PC-3 (cell line): ENCODE results near the gene UTF1. TPM values are rescaled to one million over a fixed set of nuclear protein-coding genes. Genes with fewer than 3 reads are reported as not detected.
"Not testable (repeated sequence)": the region's sequence is repeated elsewhere in the genome, so short reads cannot be mapped to it uniquely, and the experiment has no call there.

Source experiments
- ATAC-seq: fragments of 200-7000 bp; cut with Tn5 transposase; 2 replicates; pipeline ENCODE4 v1.9.1; 2020; ENCODE audit warnings: mild to moderate bottlenecking, moderate library complexity
- BruUV-seq: library from RNA; stranded (reverse); fragments of 400-500 nt; replicated peaks from 2 replicates; lab custom pipeline; 2021; lab: Mats Ljungman, UMichigan
- CTCF ChIA-PET: fragments of 300-600 bp; sonication (Branson Sonifier 250); formaldehyde crosslinking; loops from one replicate; lab custom pipeline; 2022; ENCODE audit warnings: antibody characterized with exemption; lab: Charles Lee
- POLR2A ChIA-PET: fragments of 300-600 bp; sonication (Branson Sonifier 250); formaldehyde crosslinking; loops from one replicate; lab custom pipeline; 2022; ENCODE audit warnings: antibody characterized with exemption; ENCODE audit not compliant: unreplicated experiment; lab: Charles Lee
- DNase-seq: peaks from one replicate; pipeline ENCODE4 v3.0.0-alpha.2; 2015
- H2AFZ ChIP-seq: fragments of 300-600 bp; sonication (generic); 2 replicates; pipeline ENCODE4 v1.6.0; 2016; ENCODE audit warnings: antibody characterized with exemption, low read length
- H3F3A ChIP-seq: fragments of 300-600 bp; sonication (generic); one replicate; pipeline ENCODE4 v1.6.0; 2017; ENCODE audit warnings: antibody characterized with exemption, low read length, control low read depth, mild to moderate bottlenecking; ENCODE audit not compliant: unreplicated experiment
- H3K27ac ChIP-seq: fragments of 300-600 bp; sonication (generic); 2 replicates; pipeline ENCODE4 v1.5.1; 2016; ENCODE audit warnings: mild to moderate bottlenecking, low read length
- H3K27me3 ChIP-seq: fragments of 300-600 bp; sonication (generic); 2 replicates; pipeline ENCODE4 v1.6.1; 2016; ENCODE audit warnings: low read length, mixed read lengths
- H3K36me3 ChIP-seq: fragments of 300-600 bp; sonication (generic); 2 replicates; pipeline ENCODE4 v1.6.1; 2016; ENCODE audit warnings: low read depth, mixed run types, low read length, mixed read lengths
- H3K4me1 ChIP-seq: fragments of 300-600 bp; sonication (generic); 2 replicates; pipeline ENCODE4 v1.5.1; 2016; ENCODE audit warnings: low read length; ENCODE audit not compliant: insufficient read depth
- H3K4me2 ChIP-seq: fragments of 300-600 bp; sonication (generic); 2 replicates; pipeline ENCODE4 v1.6.0; 2016; ENCODE audit warnings: low read length
- H3K4me3 ChIP-seq: fragments of 300-600 bp; sonication (generic); 2 replicates; pipeline ENCODE4 v1.5.1; 2016; ENCODE audit warnings: mild to moderate bottlenecking, low read length, mixed read lengths
- H3K79me2 ChIP-seq: fragments of 300-600 bp; sonication (generic); 2 replicates; pipeline ENCODE4 v1.6.1; 2017; ENCODE audit warnings: low read length, mixed read lengths
- H3K9ac ChIP-seq: fragments of 300-600 bp; sonication (generic); 2 replicates; pipeline ENCODE4 v1.6.0; 2016; ENCODE audit warnings: mild to moderate bottlenecking, low read length
- H3K9me2 ChIP-seq: fragments of 300-600 bp; sonication (generic); replicated peaks from 2 replicates; pipeline ENCODE4 v1.6.1; 2016; ENCODE audit warnings: mixed run types, low read length, mixed read lengths
- H3K9me3 ChIP-seq: fragments of 300-600 bp; sonication (generic); 2 replicates; pipeline ENCODE4 v1.6.1; 2016; ENCODE audit warnings: low read length, mixed read lengths
- H4K20me1 ChIP-seq: fragments of 300-600 bp; sonication (generic); 2 replicates; pipeline ENCODE4 v1.6.1; 2016; ENCODE audit warnings: low read length, mixed read lengths
- CTCF ChIP-seq: fragments of 300-600 bp; sonication (generic); conservative IDR thresholded peaks from 2 replicates; pipeline ENCODE4 v1.5.1; 2017; ENCODE audit warnings: antibody characterized with exemption, low read depth, mild to moderate bottlenecking, low read length
- EZH2 ChIP-seq: fragments of 300-600 bp; sonication (generic); IDR thresholded peaks from one replicate; pipeline ENCODE4 v1.6.1; 2017; ENCODE audit warnings: antibody characterized with exemption, mild to moderate bottlenecking, low read length; ENCODE audit not compliant: unreplicated experiment
- EZH2phosphoT487 ChIP-seq: fragments of 300-600 bp; sonication (generic); IDR thresholded peaks from 2 replicates; pipeline ENCODE4 v1.6.1; 2018; ENCODE audit warnings: mild to moderate bottlenecking, antibody characterized with exemption, low read length, borderline replicate concordance
- intact Hi-C: fragments of 100-400 bp; cut with micrococcal nuclease; formaldehyde crosslinking; loops from 2 replicates; pipeline ENCODE4 v1.9.0; 2023
- total RNA-seq: library from RNA; depleted of rRNA; stranded (reverse); fragments of >200 nt; gene quantifications from 2 replicates; pipeline ENCODE4 v1.2.3, GENCODE V29; 2014

The UTF1 gene
- total RNA-seq, 1 experiment from 2014 or later, result not detected

DNA sequence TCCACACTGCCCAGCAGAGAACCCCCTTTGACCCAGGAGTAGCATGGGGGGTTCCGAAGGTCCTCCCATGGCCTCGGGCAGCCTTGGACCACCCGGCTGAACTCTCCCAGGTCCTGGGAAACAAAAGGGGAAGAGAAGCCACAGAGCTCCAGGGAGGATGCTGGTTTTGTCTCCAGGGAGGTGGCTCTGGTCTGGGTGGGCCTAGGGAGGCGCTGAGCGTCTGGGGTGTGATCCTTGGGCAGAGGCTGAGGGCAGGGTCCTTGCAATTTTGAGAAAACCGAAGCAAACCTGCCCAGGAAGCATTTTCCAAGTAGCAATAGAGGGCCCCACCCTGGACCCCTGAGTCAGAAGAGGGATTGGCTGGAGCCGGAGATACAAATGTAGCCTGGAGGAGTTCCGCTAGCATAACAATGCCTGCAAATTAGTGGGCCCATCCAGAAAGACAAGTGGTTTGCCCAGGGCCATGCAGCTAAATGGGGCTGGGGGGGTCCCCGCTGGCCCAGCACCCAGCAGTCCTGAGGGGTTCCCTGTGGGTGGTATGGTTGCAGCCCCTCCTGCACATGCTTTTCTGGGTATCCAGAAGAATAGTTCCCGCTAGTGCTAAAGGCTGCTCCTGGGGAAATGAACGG is 2.0 kb downstream of the UTF1 start:
- no peak for ATAC-seq
- peaks cover 13% of the 10 kb centered on the region for H3K27me3 ChIP-seq

GRCh38 chr10:133234796-133235195 is 4.8 kb downstream of the UTF1 start:
- BruUV-seq, result not testable (repeated sequence)

More for the DNA sequence above, 2.0 kb downstream of the UTF1 start:
- no peaks in the 10 kb centered on the region for H3K79me2 ChIP-seq
- H3K36me3 ChIP-seq, result no peaks in the 10 kb centered on the region
- H3F3A ChIP-seq, result no peaks in the 10 kb centered on the region
- TF ChIP-seq CTCF (no peak), EZH2 (no peak), EZH2phosphoT487 (no peak)
- intact Hi-C loops, result no loop called here
- no peak overlapping the region for H3K27ac ChIP-seq
- H3K9ac ChIP-seq, result no peak overlapping the region
- no TSS peak for BruUV-seq
- no peak overlapping the region for H3K4me3 ChIP-seq
- H2AFZ ChIP-seq, result no peak overlapping the region
- H4K20me1 ChIP-seq, result no peaks in the 10 kb centered on the region
- DNase-seq, result no peak
- no peaks in the 10 kb centered on the region for H3K4me1 ChIP-seq
- POLR2A ChIA-PET, result no interaction called here
- H3K4me2 ChIP-seq, result no peak overlapping the region
- CTCF ChIA-PET, result no interaction called here
- H3K9me2 ChIP-seq, result no peaks in the 10 kb centered on the region
- H3K9me3 ChIP-seq, result no peaks in the 10 kb centered on the region

GRCh38 chr10:133235265-133235855 is 5.3 kb downstream of the UTF1 start:
- intact Hi-C loops, result no loop called here
- Histone ChIP-seq H3K9me3 (no peaks in the 10 kb centered on the region), H3K9ac (no peak overlapping the region), H3K9me2 (no peaks in the 10 kb centered on the region), H3K27ac (no peak overlapping the region), H3K36me3 (no peaks in the 10 kb centered on the region), H3K79me2 (no peaks in the 10 kb centered on the region), H3K4me3 (no peak overlapping the region), H3K4me2 (no peak overlapping the region), H2AFZ (no peak overlapping the region), H3K27me3 (peaks cover 30% of the 10 kb centered on the region), H3K4me1 (no peaks in the 10 kb centered on the region), H4K20me1 (no peaks in the 10 kb centered on the region), H3F3A (no peaks in the 10 kb centered on the region)
- DNase-seq, result no peak
- TF ChIP-seq EZH2 (no peak), CTCF (no peak), EZH2phosphoT487 (no peak)
- ATAC-seq, result no peak
- BruUV-seq, result no TSS peak
- CTCF ChIA-PET, result no interaction called here
- POLR2A ChIA-PET, result no interaction called here

More at GRCh38 chr10:133234796-133235195, 4.8 kb downstream of the UTF1 start:
- H3K4me3 ChIP-seq, H3K9me2 ChIP-seq, intact Hi-C loops, H4K20me1 ChIP-seq, H3K36me3 ChIP-seq, H3K4me1 ChIP-seq, H2AFZ ChIP-seq, H3K79me2 ChIP-seq, DNase-seq, POLR2A ChIA-PET, H3F3A ChIP-seq, H3K4me2 ChIP-seq, H3K27ac ChIP-seq, CTCF ChIA-PET, H3K9ac ChIP-seq, ATAC-seq, H3K9me3 ChIP-seq: not testable (repeated sequence)
- H3K27me3 ChIP-seq, result peaks cover 30% of the 10 kb centered on the region
